Right lobe of liver (tissue), 6 donors: ENCODE results near the gene KCNIP1. TPM values are rescaled to one million over a fixed set of nuclear protein-coding genes. Genes with fewer than 3 reads are reported as not detected.
"Not testable (repeated sequence)": the region's sequence is repeated elsewhere in the genome, so short reads cannot be mapped to it uniquely, and the experiment has no call there.

ENCODE experiments used
- ATAC-seq, 4 donors: fragments of 200-7000 bp; cut with Tn5 transposase; one replicate each; pipeline ENCODE4 v1.9.1; 2020; ENCODE audit warnings: mild to moderate bottlenecking in 4 of 4, moderate library complexity in 4 of 4
- DNase-seq, 3 donors: peaks; one replicate each; pipeline ENCODE4 v3.0.0-alpha.2; 2020
- H3K27ac ChIP-seq, 3 donors: fragments of 200-600 bp; one replicate each; pipeline ENCODE4 v1.8.0; 2022
- H3K27me3 ChIP-seq, 2 donors: fragments of 200-600 bp; one replicate each; pipeline ENCODE4 v1.8.0; 2022
- H3K36me3 ChIP-seq, 4 donors: fragments of 200-600 bp; sonication (generic) in 1 of 4; one replicate each; pipeline versions ENCODE4 v1.5.1 to v1.8.0; 2017 to 2022; ENCODE audit warnings: control low read depth in 1 of 4
- H3K4me1 ChIP-seq, 4 donors: fragments of 200-600 bp; sonication (generic) in 1 of 4; one replicate each; pipeline versions ENCODE4 v1.5.1 to v1.8.0; 2017 to 2022; ENCODE audit warnings: control low read depth in 1 of 4
- H3K4me3 ChIP-seq, 3 donors: fragments of 200-600 bp; one replicate each; pipeline ENCODE4 v1.8.0; 2022
- H3K9me3 ChIP-seq, 4 donors: fragments of 200-600 bp; sonication (generic) in 1 of 4; one replicate each; pipeline versions ENCODE4 v1.5.1 to v1.8.0; 2017 to 2022; ENCODE audit warnings: control low read depth in 1 of 4
- POLR2A ChIP-seq: fragments of 450-650 bp; IDR thresholded peaks from one replicate; pipeline ENCODE4 v1.6.1; 2017; ENCODE audit warnings: antibody characterized with exemption, mild to moderate bottlenecking
- WGBS: methylation state at CpG from one replicate; pipeline ENCODE4 v1.1.6; 2018; ENCODE audit warnings: low coverage, low lambda C conversion rate; ENCODE audit not compliant: insufficient coverage; ENCODE audit errors: missing lambda C conversion rate; 5-methylcytosine and 5-hydroxymethylcytosine counted together
- intact Hi-C, 2 donors: fragments of 100-400 bp; cut with DNase I; formaldehyde crosslinking; loops; one replicate each; pipeline versions ENCODE4 v1.11.2 to v1.14.1; 2022
- total RNA-seq, 6 experiments: library from RNA; depleted of rRNA in 2 of 6; stranded (reverse); fragments of >200 nt in 2 of 6; fragmentation: NEBNext Ultra II Directional in 3 of 6; extraction: Animal tissue kit (Norgen Biotek cat#: 25700) in 3 of 6; gene quantifications; one replicate each; pipeline versions ENCODE4 v1.1.0 to v1.2.4, GENCODE V29; 2016 to 2023
- TF ChIP-seq, protein P1 (sequence below), 4 donors: fragments of 200-600 bp in 3 of 4; fragments of 450-650 bp in 1 of 4; IDR thresholded peaks; one replicate each; pipeline versions ENCODE4 v1.5.1 to v1.8.0; 2016 to 2022; ENCODE audit warnings: antibody characterized with exemption in 4 of 4, mild to moderate bottlenecking in 2 of 4
- donor health status: DM: no; HTN: yes; CAD: no.
- donor health status: DM: no; HTN: no; CAD: no.
- donor health status: DM: no; HTN: no; CAD: no.
- donor health status: DM: no; HTN: yes; CAD: no.
- donor health status: DM: no; HTN: yes; CAD: no.

Gene KCNIP1
- total RNA-seq, 6 experiments from 2014 or later, result 0.56 TPM; not detected in 5

DNA sequence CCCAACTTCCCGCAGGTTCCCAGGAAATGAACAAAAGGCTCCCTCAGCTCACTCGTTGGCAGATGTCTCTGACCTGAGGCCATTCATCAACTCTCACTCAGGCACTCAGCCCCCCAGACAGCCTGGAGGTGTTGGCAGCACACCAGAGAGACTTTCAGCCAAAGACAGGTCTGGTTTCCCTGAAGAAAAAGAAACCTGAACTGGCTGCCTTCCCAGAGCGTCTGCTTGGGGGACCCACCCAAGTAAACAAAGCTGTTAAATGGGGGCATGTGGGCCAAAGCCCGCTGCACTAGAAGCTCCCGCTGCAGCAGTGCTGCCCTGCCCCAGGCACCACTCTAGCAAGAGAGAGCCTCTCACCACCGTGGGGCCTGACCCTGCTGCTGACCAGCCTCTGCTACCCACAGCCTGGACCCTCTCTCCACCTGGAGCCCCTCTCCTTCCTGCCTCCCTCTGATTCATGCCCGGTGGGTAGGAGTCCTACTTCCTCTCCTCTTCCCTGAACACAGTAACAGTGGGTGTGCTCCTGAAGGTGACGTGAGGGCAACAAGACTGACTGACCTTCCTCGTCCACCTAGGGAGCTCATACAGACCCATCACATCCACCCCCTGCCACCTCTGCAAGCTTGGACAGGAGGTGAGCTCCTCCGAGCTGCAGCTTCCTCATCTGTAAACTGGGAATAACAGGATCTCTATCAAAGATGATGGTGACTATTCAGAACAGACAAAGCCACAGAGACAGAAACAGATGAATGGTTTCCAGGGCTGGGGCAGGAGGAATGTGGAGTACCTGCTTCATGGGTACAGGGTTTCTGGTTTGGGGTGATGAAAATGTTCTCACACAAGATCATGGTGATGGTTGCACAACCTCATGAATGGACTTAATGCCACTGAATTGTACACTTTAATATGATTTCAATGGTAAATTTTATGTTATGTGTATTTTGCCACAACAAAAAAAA, 248.7 kb downstream of the KCNIP1 start:
- DNase-seq (no peak), ATAC-seq (peak in 2 of 4 donors; percentile 16 to 19)
- Histone ChIP-seq H3K27ac (no peak overlapping the region), H3K4me3 (no peak overlapping the region), H3K36me3 (no peaks in the 10 kb centered on the region), H3K4me1 (no peaks in the 10 kb centered on the region), H3K27me3 (no peaks in the 10 kb centered on the region), H3K9me3 (no peaks in the 10 kb centered on the region)
- 39% methylated on average over 8 of the region's 10 CpGs for WGBS
- intact Hi-C loops, result no loop called here
- TF ChIP-seq, protein P1, sequence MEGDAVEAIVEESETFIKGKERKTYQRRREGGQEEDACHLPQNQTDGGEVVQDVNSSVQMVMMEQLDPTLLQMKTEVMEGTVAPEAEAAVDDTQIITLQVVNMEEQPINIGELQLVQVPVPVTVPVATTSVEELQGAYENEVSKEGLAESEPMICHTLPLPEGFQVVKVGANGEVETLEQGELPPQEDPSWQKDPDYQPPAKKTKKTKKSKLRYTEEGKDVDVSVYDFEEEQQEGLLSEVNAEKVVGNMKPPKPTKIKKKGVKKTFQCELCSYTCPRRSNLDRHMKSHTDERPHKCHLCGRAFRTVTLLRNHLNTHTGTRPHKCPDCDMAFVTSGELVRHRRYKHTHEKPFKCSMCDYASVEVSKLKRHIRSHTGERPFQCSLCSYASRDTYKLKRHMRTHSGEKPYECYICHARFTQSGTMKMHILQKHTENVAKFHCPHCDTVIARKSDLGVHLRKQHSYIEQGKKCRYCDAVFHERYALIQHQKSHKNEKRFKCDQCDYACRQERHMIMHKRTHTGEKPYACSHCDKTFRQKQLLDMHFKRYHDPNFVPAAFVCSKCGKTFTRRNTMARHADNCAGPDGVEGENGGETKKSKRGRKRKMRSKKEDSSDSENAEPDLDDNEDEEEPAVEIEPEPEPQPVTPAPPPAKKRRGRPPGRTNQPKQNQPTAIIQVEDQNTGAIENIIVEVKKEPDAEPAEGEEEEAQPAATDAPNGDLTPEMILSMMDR (IDR thresholded peaks at IDR 0.05), result no peak
- TF ChIP-seq POLR2A, result no peak

DNA sequence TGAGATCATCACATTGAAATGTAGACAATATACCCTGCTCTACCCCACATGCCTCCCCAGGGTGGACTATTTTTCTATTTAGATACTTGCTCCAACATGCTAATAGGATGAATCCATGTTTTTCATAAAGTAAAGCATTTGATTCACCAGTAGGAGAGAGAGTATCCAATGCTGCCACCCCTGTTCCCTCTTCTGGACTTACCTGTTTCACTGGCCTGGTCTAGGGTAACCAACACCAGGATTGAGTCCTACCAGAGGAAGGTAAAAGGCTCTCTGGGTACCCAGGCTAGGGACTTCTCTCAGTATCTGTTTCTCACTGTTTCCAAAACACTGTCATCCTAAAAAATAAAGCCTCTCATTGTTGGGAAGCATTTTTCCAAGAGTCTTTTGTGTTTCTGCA, 249.5 kb downstream of the KCNIP1 start:
- H3K27ac ChIP-seq, result no peak overlapping the region
- no peak for DNase-seq
- TF ChIP-seq, protein P1 (IDR thresholded peaks at IDR 0.05), result no peak
- TF ChIP-seq POLR2A, result no peak
- ATAC-seq, result no peak
- H3K36me3 ChIP-seq, result no peaks in the 10 kb centered on the region
- no peak overlapping the region for H3K4me3 ChIP-seq
- no peaks in the 10 kb centered on the region for H3K9me3 ChIP-seq
- H3K4me1 ChIP-seq, result no peaks in the 10 kb centered on the region
- no peaks in the 10 kb centered on the region for H3K27me3 ChIP-seq
- intact Hi-C loops, result no loop called here

DNA sequence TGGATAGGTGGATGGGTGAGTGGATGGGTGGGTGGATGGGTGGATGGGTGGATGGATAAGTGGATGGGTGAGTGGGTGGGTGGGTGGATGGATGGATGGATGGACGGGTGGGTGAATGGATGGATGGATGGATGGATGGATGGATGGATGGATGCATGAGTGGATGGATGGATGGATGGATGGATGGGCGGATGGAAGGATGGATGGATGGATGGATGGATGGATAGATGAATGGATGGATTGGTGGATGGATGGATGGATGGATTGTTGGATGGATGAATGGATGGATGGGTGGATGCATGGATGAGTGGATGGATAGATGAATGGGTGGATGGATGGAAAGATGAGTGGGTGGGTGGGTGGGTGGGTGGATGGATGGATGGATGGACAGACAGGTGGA, 250.7 kb downstream of the KCNIP1 start:
- H3K4me1 ChIP-seq, H3K27me3 ChIP-seq, H3K4me3 ChIP-seq, H3K36me3 ChIP-seq, intact Hi-C loops, H3K9me3 ChIP-seq, H3K27ac ChIP-seq, DNase-seq, ATAC-seq: not testable (repeated sequence)
- WGBS, result 43% methylated on average over 2 of the region's 2 CpGs

DNA sequence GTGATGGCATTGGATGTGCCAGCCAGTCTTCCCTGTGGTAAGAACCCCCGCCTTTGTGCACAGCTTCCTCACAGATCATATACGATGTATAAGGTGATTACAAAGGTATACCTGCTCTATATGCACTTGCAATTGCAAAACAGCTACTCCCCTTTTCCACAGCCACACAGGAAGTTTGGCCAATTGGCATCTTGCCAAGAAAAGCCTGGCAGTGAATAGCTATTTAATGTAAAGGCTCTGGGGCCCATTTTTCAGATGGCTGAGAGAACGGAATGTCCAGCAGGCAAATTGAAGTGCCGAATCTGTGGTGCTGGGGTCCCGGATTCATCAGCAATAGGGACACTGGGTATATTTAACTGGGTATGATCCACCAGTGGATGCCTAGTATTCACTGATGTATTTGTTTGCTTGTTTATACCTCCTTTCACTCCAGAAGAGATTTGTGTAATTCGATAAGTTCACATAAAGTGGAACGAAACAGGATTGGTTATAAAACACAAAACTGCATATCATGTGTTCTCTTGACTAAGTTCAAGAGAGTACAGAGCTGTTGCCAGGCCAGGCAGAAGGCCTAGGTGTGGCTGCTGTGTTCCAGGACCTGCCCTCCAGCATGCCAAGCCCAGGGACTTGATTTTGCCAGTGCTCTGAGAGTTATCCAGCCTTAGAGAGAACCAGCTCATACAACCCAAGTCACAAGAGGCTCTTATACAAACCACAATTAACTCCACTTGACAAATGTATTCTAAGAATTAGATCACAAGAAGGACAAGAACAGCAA, 252.0 kb downstream of the KCNIP1 start:
- ATAC-seq, result no peak
- no peaks in the 10 kb centered on the region for H3K36me3 ChIP-seq
- no peak for DNase-seq
- 70% methylated on average over 7 of the region's 7 CpGs for WGBS
- no peak for TF ChIP-seq POLR2A
- TF ChIP-seq, protein P1 (IDR thresholded peaks at IDR 0.05), result no peak
- no peak overlapping the region for H3K4me3 ChIP-seq
- H3K27me3 ChIP-seq, result no peaks in the 10 kb centered on the region
- intact Hi-C loops, result no loop called here
- H3K9me3 ChIP-seq, result no peaks in the 10 kb centered on the region
- no peak overlapping the region for H3K27ac ChIP-seq
- H3K4me1 ChIP-seq, result no peaks in the 10 kb centered on the region

DNA sequence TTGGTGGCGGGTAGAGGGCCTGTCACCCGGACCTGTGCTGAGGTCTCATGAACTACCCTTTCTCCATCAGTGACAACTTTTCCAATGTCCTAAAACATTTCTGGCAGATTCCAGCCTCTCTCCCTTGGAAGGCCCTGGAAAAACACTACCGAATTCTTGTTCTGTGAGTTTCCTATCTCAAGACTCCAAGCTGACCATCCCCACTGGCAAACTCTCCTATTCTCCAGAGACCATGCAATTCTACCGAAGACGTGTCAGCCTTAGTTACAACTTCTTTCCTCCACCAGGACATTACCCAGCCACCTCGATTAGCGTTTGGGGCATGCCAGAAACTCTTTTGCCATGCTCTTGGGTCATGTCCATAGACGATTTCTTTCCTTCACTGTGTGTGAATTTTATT, 252.9 kb downstream of the KCNIP1 start:
- Histone ChIP-seq H3K9me3 (no peaks in the 10 kb centered on the region), H3K4me3 (no peak overlapping the region), H3K36me3 (no peaks in the 10 kb centered on the region), H3K27me3 (no peaks in the 10 kb centered on the region), H3K4me1 (no peaks in the 10 kb centered on the region), H3K27ac (no peak overlapping the region)
- ATAC-seq (no peak), DNase-seq (no peak)
- 72% methylated on average over 8 of the region's 8 CpGs for WGBS
- intact Hi-C loops, result no loop called here
- TF ChIP-seq, protein P1 (IDR thresholded peaks at IDR 0.05), result no peak
- no peak for TF ChIP-seq POLR2A
